Esophagus muscularis mucosa (tissue), 4 donors: ENCODE data around the gene SMIM45.

Experiments
- DNase-seq: peaks from one replicate; pipeline ENCODE4 v3.0.0-alpha.2; 2017; ENCODE audit errors: extremely low spot score
- H3K27ac ChIP-seq, 4 donors: fragments of 200-600 bp; sonication (generic); replicated peaks in 1 of 4; 1 replicate in 3 of 4; 2 replicates in 1 of 4; pipeline ENCODE4 v1.5.1; 2016 to 2019; ENCODE audit warnings: mild to moderate bottlenecking in 1 of 4
- H3K27me3 ChIP-seq, 4 donors: fragments of 200-600 bp; sonication (generic); one replicate each; pipeline versions ENCODE4 v1.5.1 to v1.6.0; 2016 to 2019
- H3K36me3 ChIP-seq, 4 donors: fragments of 200-600 bp; sonication (generic); one replicate each; pipeline ENCODE4 v1.5.1; 2016 to 2019
- H3K4me1 ChIP-seq, 4 donors: fragments of 200-600 bp; sonication (generic); one replicate each; pipeline ENCODE4 v1.5.1; 2016 to 2019
- H3K4me3 ChIP-seq, 4 donors: fragments of 200-600 bp; sonication (generic); 1 replicate in 2 of 4; 2 replicates in 2 of 4; pipeline ENCODE4 v1.5.1; 2016 to 2019; ENCODE audit warnings: mild to moderate bottlenecking in 4 of 4, moderate library complexity in 1 of 4
- H3K9me3 ChIP-seq, 4 donors: fragments of 200-600 bp; sonication (generic); 1 replicate in 3 of 4; 2 replicates in 1 of 4; pipeline ENCODE4 v1.5.1; 2016 to 2019
- EP300 ChIP-seq: sonication (generic); formaldehyde crosslinking; IDR thresholded peaks from one replicate; pipeline ENCODE4 v1.6.1; 2017; ENCODE audit warnings: antibody characterized with exemption
- POLR2A ChIP-seq: fragments of 450-650 bp; IDR thresholded peaks from one replicate; pipeline ENCODE4 v1.6.1; 2017; ENCODE audit warnings: antibody characterized with exemption, moderate library complexity, mild to moderate bottlenecking, low read depth
- POLR2AphosphoS5 ChIP-seq, 2 donors: sonication (generic); formaldehyde crosslinking; IDR thresholded peaks; one replicate each; pipeline ENCODE4 v1.6.1; 2017; ENCODE audit warnings: antibody characterized with exemption in 2 of 2
- WGBS: methylation state at CpG from one replicate; pipeline ENCODE4 v1.1.5; 2018; 5-methylcytosine and 5-hydroxymethylcytosine counted together
- intact Hi-C: fragments of 100-400 bp; cut with DNase I; formaldehyde crosslinking; loops from one replicate; pipeline ENCODE4 v1.15.1; 2023
- TF ChIP-seq, protein P1 (sequence below), 3 experiments: fragments of 200-600 bp in 2 of 3; fragments of 450-650 bp in 1 of 3; sonication (generic) in 2 of 3; IDR thresholded peaks; one replicate each; pipeline ENCODE4 v1.5.1; 2017 to 2019; ENCODE audit warnings: antibody characterized with exemption in 3 of 3, mild to moderate bottlenecking in 2 of 3, moderate library complexity in 1 of 3

Gene SMIM45

DNA sequence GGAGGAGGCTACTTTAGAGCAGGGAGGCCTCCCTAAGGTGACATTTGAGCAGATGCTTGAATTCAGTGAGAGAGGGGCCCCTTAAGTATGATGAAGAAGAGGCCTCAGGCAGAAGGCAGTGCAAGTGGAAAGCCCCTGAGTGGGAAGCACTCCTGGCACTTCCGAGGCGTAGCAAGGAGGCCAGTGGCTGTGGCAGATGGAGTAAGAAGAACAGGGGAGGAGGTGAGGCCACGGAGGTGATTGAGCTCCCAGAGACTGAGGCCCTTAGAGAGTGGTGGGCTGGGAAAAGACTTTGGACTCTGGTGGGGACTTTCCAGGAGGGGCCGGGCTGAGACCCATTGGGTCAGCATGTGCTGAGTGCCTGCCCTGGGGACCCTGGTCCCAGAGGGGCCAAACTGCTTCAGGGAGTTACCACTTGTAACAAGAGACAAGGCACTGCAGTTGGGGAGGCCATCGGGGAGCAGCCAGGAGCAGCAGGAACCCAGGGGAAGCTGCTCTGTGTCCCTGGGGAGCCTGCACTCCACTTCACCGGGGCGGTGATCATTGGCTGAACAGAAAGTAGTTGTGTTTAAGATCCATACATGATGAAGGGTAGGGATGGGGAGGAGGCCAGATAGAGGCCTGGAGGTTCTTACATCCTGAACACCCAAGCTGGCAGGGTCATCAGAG lies 2.5 kb upstream of the SMIM45 start:
- H3K4me1 ChIP-seq = peaks cover 11 to 20% (median 18%) of the 10 kb centered on the region in 4 donors

DNA sequence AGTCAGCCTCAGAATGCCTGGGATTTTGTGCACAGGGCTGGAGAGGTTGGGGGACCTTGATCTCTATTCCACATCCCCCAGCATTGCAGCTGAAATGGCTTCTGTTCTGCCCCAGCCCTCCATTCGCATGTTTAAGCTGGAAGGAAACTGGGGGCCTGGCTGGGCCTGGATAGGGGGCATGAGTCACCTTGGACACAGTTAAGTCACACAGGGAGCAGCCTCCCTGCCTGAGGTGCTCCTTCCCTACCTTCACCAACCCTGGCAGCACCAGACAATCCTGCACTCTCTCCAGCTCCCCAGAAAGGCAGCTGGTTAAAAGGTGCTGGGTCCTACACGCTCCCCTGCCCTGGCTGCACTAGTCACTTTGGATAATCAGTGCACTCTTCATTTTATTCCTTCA lies 763 bp downstream of the SMIM45 start:
- DNase-seq = no peak
- 86% methylated on average over 1 of the region's 2 CpGs for WGBS
- H3K9me3 ChIP-seq = no peaks in the 10 kb centered on the region
- no peaks in the 10 kb centered on the region for H3K36me3 ChIP-seq
- peaks cover 0 to 39% (median 0%) of the 10 kb centered on the region in 4 donors for H3K27me3 ChIP-seq
- H3K4me1 ChIP-seq = peaks cover 4 to 6% (median 5%) of the 10 kb centered on the region in 4 donors
- TF ChIP-seq, protein P1, sequence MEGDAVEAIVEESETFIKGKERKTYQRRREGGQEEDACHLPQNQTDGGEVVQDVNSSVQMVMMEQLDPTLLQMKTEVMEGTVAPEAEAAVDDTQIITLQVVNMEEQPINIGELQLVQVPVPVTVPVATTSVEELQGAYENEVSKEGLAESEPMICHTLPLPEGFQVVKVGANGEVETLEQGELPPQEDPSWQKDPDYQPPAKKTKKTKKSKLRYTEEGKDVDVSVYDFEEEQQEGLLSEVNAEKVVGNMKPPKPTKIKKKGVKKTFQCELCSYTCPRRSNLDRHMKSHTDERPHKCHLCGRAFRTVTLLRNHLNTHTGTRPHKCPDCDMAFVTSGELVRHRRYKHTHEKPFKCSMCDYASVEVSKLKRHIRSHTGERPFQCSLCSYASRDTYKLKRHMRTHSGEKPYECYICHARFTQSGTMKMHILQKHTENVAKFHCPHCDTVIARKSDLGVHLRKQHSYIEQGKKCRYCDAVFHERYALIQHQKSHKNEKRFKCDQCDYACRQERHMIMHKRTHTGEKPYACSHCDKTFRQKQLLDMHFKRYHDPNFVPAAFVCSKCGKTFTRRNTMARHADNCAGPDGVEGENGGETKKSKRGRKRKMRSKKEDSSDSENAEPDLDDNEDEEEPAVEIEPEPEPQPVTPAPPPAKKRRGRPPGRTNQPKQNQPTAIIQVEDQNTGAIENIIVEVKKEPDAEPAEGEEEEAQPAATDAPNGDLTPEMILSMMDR (IDR thresholded peaks at IDR 0.05) = no peak
- TF ChIP-seq POLR2AphosphoS5 (IDR thresholded peaks at IDR 0.05) = no peak
- no peak for TF ChIP-seq EP300
- no peak for TF ChIP-seq POLR2A
- intact Hi-C loops = no loop called here
- H3K4me3 ChIP-seq = no peak overlapping the region
- no peak overlapping the region for H3K27ac ChIP-seq

More for the DNA sequence above, 2.5 kb upstream of the SMIM45 start:
- Histone ChIP-seq H3K9me3 (no peaks in the 10 kb centered on the region), H3K4me3 (no peak overlapping the region), H3K36me3 (no peaks in the 10 kb centered on the region), H3K27me3 (peaks cover 0 to 26% (median 0%) of the 10 kb centered on the region in 4 donors), H3K27ac (no peak overlapping the region)
- intact Hi-C loops = no loop called here
- DNase-seq = no peak
- 87% methylated on average over 6 of the region's 7 CpGs for WGBS
- TF ChIP-seq POLR2AphosphoS5 (IDR thresholded peaks at IDR 0.05) = no peak
- TF ChIP-seq, protein P1 (IDR thresholded peaks at IDR 0.05) = no peak
- no peak for TF ChIP-seq POLR2A
- TF ChIP-seq EP300 = no peak

DNA sequence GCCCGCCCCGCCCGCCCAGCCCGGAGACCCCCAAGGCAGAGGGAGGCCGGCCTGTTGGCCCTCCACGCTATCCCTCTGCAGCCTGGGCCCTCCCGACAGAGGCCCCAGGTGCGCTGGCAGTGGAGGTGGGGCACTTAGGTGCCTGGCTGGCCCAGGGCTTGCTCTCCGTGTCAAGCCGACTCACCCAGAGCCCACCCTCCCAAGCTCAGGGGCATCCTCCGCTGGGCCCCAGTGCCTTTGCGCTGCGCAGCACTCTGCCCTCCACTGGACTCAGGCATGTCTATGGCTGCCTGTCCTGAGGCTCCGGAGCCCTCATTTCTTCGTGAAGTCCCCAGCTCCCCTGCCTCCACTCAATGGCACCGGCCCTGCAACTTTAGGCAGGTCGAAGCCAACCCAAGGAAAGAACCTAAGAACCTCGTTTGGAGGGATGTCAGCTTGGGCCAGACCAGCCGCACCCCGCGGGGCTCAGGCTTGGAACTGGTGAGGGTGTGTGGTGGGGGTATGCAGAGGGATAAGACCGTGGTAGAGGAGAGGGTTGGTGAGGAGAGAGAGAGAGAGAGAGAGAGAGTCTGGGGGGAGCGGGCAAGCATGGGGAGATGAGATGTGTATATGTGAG lies 6.1 kb downstream of the SMIM45 start:
- peaks cover 0 to 24% (median 0%) of the 10 kb centered on the region in 4 donors for H3K27me3 ChIP-seq
- WGBS = 71% methylated on average over 8 of the region's 23 CpGs
- H3K4me1 ChIP-seq = peaks cover 5 to 19% (median 14%) of the 10 kb centered on the region in 4 donors
- H3K36me3 ChIP-seq = no peaks in the 10 kb centered on the region
- no peak for DNase-seq
- no peak overlapping the region for H3K27ac ChIP-seq
- H3K4me3 ChIP-seq = peak overlapping the region; percentile 24 to 45 (median 31)
- TF ChIP-seq POLR2AphosphoS5 (IDR thresholded peaks at IDR 0.05) = no peak
- TF ChIP-seq, protein P1 (IDR thresholded peaks at IDR 0.05) = peak in 1 of 3 experiments; percentile 1
- intact Hi-C loops = no loop called here
- no peaks in the 10 kb centered on the region for H3K9me3 ChIP-seq

DNA sequence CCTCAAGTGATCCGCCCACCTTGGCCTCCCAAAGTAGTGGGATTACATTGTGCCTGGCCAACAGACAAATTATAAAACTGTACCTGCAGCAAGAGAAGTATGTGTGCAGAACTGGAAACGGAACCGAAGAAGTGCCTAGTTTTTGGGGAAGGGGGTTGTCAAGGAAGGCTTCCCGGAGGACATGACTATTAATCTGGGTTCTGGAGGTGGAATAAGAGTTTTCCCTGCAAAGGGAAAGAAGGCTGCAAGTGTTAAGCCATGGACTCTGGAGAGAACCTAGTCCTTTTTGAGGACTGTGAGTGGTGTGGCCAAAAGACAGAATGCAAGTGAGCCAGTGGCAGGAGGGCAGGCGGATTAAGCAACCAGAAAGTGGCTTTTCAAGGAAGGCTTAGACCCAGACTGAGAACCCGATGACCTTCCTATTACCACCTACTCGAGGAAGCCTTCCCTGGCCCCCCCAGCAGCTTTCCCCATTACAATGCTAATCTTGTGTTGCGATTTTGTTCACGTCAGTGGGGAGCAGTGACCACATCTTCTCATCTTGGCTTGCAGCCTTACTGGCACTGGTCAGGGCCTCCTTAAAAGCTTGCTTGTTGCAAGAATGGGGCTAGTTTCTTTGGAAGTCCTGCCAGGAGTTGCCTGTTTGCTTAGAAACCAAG lies 11.6 kb downstream of the SMIM45 start:
- Histone ChIP-seq H3K27ac (no peak overlapping the region), H3K9me3 (no peaks in the 10 kb centered on the region), H3K4me3 (no peak overlapping the region), H3K4me1 (peaks cover 0 to 10% (median 8%) of the 10 kb centered on the region in 4 donors), H3K36me3 (no peaks in the 10 kb centered on the region), H3K27me3 (no peaks in the 10 kb centered on the region)
- no peak for DNase-seq
- TF ChIP-seq EP300 (no peak), POLR2A (no peak), POLR2AphosphoS5 (IDR thresholded peaks at IDR 0.05) (no peak)
- TF ChIP-seq, protein P1 (IDR thresholded peaks at IDR 0.05) = no peak
- intact Hi-C loops = loop anchor here (10.0 kb wide), 1 partner anchor 151 kb away; no protein-coding TSS in a partner anchor
- WGBS = 71% methylated on average over 9 of the region's 9 CpGs
